Smooth muscle cell (in vitro differentiated cells): ENCODE results near the gene FAR2. TPM values are rescaled to one million over a fixed set of nuclear protein-coding genes. Genes with fewer than 3 reads are reported as not detected.
A peak's percentile ranks its signal among the peaks of the same experiment; 100 is the strongest.
"Not testable (repeated sequence)": the region's sequence is repeated elsewhere in the genome, so short reads cannot be mapped to it uniquely, and the experiment has no call there.

Source experiments
- DNase-seq: peaks from one replicate; lab custom pipeline; 2025; ENCODE audit not compliant: unreplicated experiment; lab: John Stamatoyannopoulos, UW
- H2AFZ ChIP-seq: fragments of 200-600 bp; sonication (generic); 2 replicates; pipeline ENCODE4 v1.6.0; 2016; ENCODE audit warnings: antibody characterized with exemption, low read depth, mild to moderate bottlenecking
- H3F3A ChIP-seq: fragments of 200-600 bp; sonication (generic); 2 replicates; pipeline ENCODE4 v1.6.0; 2017; ENCODE audit warnings: antibody characterized with exemption, low read depth
- H3K27ac ChIP-seq: fragments of 200-600 bp; sonication (generic); 2 replicates; pipeline ENCODE4 v1.5.1; 2016; ENCODE audit warnings: low read depth, mild to moderate bottlenecking
- H3K27me3 ChIP-seq: fragments of 200-600 bp; sonication (generic); 2 replicates; pipeline ENCODE4 v1.6.1; 2016; ENCODE audit warnings: low read depth, mild to moderate bottlenecking
- H3K36me3 ChIP-seq: fragments of 200-600 bp; sonication (generic); 2 replicates; pipeline ENCODE4 v1.5.1; 2016; ENCODE audit warnings: low read depth
- H3K4me1 ChIP-seq: fragments of 200-600 bp; sonication (generic); 2 replicates; pipeline ENCODE4 v1.5.1; 2016; ENCODE audit warnings: low read depth
- H3K4me2 ChIP-seq: fragments of 200-600 bp; sonication (generic); 2 replicates; pipeline ENCODE4 v1.6.0; 2016; ENCODE audit warnings: mild to moderate bottlenecking
- H3K4me3 ChIP-seq: fragments of 200-600 bp; sonication (generic); 2 replicates; pipeline ENCODE4 v1.5.1; 2016; ENCODE audit warnings: mild to moderate bottlenecking
- H3K79me2 ChIP-seq: fragments of 200-600 bp; sonication (generic); 2 replicates; pipeline ENCODE4 v1.6.0; 2016; ENCODE audit warnings: low read depth, mild to moderate bottlenecking
- H3K9ac ChIP-seq: fragments of 200-600 bp; sonication (generic); 2 replicates; pipeline ENCODE4 v1.6.0; 2016; ENCODE audit warnings: low read depth
- H3K9me3 ChIP-seq: fragments of 200-600 bp; sonication (generic); replicated peaks from 2 replicates; pipeline ENCODE4 v1.5.1; 2016; ENCODE audit warnings: low read depth
- H4K20me1 ChIP-seq: fragments of 200-600 bp; sonication (generic); 2 replicates; pipeline ENCODE4 v1.6.0; 2016; ENCODE audit warnings: low read depth
- WGBS: methylation state at CpG from one replicate; pipeline ENCODE4 v1.1.7; 2016; ENCODE audit warnings: low lambda C conversion rate; 5-methylcytosine and 5-hydroxymethylcytosine counted together
- polyA plus RNA-seq: library from polyadenylated mRNA; unstranded; fragments of >200 nt; fragmentation: Nextera tagmentation; extraction: Ambion mirVana; gene quantifications from 2 replicates; pipeline ENCODE4 v1.2.1, GENCODE V29; 2016
- total RNA-seq: library from RNA; depleted of rRNA; stranded (reverse); fragments of >200 nt; gene quantifications from 2 replicates; pipeline ENCODE4 v1.2.3, GENCODE V29; 2014
- TF ChIP-seq, protein P1 (sequence below): fragments of 200-600 bp; sonication (generic); IDR thresholded peaks from 2 replicates; pipeline ENCODE4 v1.5.1; 2017; ENCODE audit warnings: borderline replicate concordance, mild to moderate bottlenecking, antibody characterized with exemption; ENCODE audit not compliant: insufficient read depth, poor library complexity, severe bottlenecking

Gene FAR2
- total and polyA plus RNA-seq, 2 experiments from 2014 or later, result 1.5 to 8.5 TPM

DNA sequence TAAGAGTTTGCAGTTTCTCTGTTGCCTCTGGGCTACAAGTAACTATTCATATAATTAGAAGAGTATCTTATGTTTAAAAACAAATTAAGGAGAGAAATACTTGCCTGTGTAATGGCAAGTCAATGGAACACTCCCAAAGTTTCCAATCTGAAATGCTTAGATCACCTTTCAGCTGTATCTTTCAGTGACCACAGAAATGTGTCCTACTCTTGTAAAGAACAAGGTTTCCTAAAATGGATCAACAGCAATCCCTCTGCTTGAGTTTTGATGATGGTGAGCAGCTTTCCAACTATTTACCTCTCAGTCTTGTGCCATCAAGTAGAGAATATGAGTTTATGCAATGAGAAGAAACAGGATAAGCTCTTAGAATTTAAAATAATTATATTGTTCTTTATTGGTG lies 139.0 kb downstream of the FAR2 start:
- Histone ChIP-seq H2AFZ (no peak overlapping the region), H3K4me1 (peaks cover 12% of the 10 kb centered on the region), H3K4me3 (no peak overlapping the region), H3K9ac (no peak overlapping the region), H3K9me3 (no peaks in the 10 kb centered on the region), H3K27ac (peak overlapping the region; percentile 39), H3K27me3 (no peaks in the 10 kb centered on the region), H3K36me3 (no peaks in the 10 kb centered on the region), H3K4me2 (no peak overlapping the region), H4K20me1 (no peaks in the 10 kb centered on the region), H3F3A (no peaks in the 10 kb centered on the region), H3K79me2 (no peaks in the 10 kb centered on the region)
- TF ChIP-seq, protein P1, sequence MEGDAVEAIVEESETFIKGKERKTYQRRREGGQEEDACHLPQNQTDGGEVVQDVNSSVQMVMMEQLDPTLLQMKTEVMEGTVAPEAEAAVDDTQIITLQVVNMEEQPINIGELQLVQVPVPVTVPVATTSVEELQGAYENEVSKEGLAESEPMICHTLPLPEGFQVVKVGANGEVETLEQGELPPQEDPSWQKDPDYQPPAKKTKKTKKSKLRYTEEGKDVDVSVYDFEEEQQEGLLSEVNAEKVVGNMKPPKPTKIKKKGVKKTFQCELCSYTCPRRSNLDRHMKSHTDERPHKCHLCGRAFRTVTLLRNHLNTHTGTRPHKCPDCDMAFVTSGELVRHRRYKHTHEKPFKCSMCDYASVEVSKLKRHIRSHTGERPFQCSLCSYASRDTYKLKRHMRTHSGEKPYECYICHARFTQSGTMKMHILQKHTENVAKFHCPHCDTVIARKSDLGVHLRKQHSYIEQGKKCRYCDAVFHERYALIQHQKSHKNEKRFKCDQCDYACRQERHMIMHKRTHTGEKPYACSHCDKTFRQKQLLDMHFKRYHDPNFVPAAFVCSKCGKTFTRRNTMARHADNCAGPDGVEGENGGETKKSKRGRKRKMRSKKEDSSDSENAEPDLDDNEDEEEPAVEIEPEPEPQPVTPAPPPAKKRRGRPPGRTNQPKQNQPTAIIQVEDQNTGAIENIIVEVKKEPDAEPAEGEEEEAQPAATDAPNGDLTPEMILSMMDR, result no peak
- no peak for DNase-seq

DNA sequence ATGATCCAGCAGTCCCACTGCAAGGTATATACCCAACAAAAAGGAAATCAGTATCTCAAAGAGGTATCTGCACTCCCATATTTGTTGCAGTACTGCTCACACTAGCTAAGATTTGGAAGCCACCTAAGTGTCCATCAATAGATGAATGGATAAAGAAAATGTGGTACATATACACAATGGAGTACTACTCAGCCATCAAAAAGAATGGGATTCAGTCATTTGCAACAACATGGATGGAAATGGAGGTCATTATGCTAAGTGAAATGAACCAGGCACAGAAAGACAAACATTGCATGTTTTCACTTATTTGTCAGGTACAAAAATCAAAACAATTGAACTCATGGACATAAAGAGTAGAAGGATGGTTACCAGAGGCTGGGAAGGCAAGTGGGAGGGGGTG lies 141.4 kb downstream of the FAR2 start:
- not testable (repeated sequence) for H3F3A ChIP-seq, H3K27ac ChIP-seq, H3K36me3 ChIP-seq, DNase-seq, H4K20me1 ChIP-seq, H3K4me3 ChIP-seq, H2AFZ ChIP-seq, H3K9me3 ChIP-seq, H3K4me2 ChIP-seq, H3K27me3 ChIP-seq, H3K79me2 ChIP-seq, H3K9ac ChIP-seq
- H3K4me1 ChIP-seq, result peaks cover 12% of the 10 kb centered on the region

DNA sequence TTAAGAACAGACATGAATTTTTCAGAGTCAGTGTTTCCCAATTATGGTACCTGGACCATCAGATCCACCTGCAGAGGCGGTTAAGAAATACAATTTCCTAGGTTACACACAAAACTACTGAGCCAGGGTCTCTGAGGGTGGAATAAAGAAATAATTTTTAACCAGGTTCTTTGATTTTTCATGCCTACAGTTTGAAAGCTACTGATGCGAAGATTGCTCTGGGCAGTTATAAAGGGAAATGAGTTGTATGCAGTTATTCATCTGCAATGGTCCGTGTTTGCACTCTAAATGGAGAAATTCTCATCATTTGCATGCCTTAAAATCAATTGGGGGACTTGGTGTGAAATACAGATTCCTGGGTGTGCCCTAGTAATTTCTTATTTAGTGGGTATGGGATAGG lies 142.1 kb downstream of the FAR2 start:
- H3K9ac ChIP-seq, result no peak overlapping the region
- H3K9me3 ChIP-seq, result no peaks in the 10 kb centered on the region
- H3K4me2 ChIP-seq, result no peak overlapping the region
- H3K27ac ChIP-seq, result no peak overlapping the region
- H3F3A ChIP-seq, result no peaks in the 10 kb centered on the region
- no peaks in the 10 kb centered on the region for H3K79me2 ChIP-seq
- no peak for DNase-seq
- no peaks in the 10 kb centered on the region for H4K20me1 ChIP-seq
- no peak overlapping the region for H3K4me3 ChIP-seq
- WGBS, result 96% methylated on average over 3 of the region's 3 CpGs
- no peak overlapping the region for H2AFZ ChIP-seq
- no peaks in the 10 kb centered on the region for H3K27me3 ChIP-seq
- H3K36me3 ChIP-seq, result no peaks in the 10 kb centered on the region
- TF ChIP-seq, protein P1, result no peak
- H3K4me1 ChIP-seq, result peaks cover 12% of the 10 kb centered on the region

DNA sequence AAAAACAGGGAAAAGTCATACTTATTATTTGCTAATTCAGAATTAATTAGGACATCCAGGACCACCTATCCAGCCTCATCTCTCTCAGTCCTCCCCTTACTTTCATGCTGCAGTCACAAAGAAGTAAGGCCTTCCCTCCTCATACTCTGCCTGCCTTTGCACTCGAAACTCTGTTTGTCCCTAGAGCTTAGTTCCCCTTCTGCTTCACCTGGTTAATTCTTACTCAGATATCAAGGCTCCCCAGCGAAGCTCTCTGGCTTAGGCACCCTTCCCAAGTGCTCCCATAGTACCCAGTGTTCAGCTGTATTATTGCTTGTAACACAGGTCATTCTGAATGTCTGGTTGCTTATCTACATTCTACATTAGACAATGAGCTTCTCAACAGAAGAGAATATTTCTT lies 150.6 kb downstream of the FAR2 start:
- H3K9ac ChIP-seq, result no peak overlapping the region
- no peak overlapping the region for H3K4me3 ChIP-seq
- WGBS, result 89% methylated on average over 2 of the region's 2 CpGs
- no peaks in the 10 kb centered on the region for H3K27me3 ChIP-seq
- no peak overlapping the region for H3K27ac ChIP-seq
- H3K4me1 ChIP-seq, result no peaks in the 10 kb centered on the region
- H3K4me2 ChIP-seq, result no peak overlapping the region
- H3K36me3 ChIP-seq, result no peaks in the 10 kb centered on the region
- no peak overlapping the region for H2AFZ ChIP-seq
- no peaks in the 10 kb centered on the region for H4K20me1 ChIP-seq
- H3K79me2 ChIP-seq, result no peaks in the 10 kb centered on the region
- no peak for DNase-seq
- TF ChIP-seq, protein P1, result no peak
- no peaks in the 10 kb centered on the region for H3F3A ChIP-seq
- no peaks in the 10 kb centered on the region for H3K9me3 ChIP-seq
